HG02870 (cell line): ENCODE results near the gene MISP.
"Not testable (repeated sequence)": the region's sequence is repeated elsewhere in the genome, so short reads cannot be mapped to it uniquely, and the experiment has no call there.

Experiments
- ATAC-seq: cut with Tn5 transposase; IDR thresholded peaks from one replicate; pipeline ENCODE4 v1.9.1; 2021; ENCODE audit warnings: mild to moderate bottlenecking, moderate library complexity; ENCODE audit not compliant: unreplicated experiment

Gene MISP

GRCh38 chr19:750640-751423 is at the start of gene MISP:
Gene MISP, plus strand, starts transcription at chr19:751112. Its CDS starts 5,835 bp downstream, at chr19:756947.
- ATAC-seq: no peak

DNA sequence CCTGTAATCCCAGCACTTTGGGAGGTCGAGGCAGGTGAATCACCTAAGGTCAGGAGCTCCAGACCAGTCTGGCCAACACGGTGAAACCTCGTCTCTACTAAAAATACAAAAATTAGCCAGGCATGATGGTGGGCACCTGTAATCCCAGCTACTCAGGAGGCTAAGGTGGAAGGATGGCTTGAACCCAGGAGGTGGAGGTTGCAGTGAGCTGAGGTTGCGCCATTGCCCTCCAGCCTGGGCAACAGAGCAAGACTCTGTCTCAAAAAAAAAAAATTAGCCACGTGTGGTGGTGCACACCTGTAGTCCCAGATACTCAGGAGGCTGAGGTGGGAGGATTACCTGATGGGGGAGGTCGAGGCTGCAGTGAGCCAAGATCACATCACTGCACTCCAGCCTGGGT is 48.1 kb upstream of the MISP start:
- ATAC-seq: not testable (repeated sequence)

- ATAC-seq: no peak
Observed at GRCh38 chr19:703329-703650, 47.6 kb upstream of the MISP start.

- no peak for ATAC-seq
Observed at GRCh38 chr19:703651-704446, 47.1 kb upstream of the MISP start.

DNA sequence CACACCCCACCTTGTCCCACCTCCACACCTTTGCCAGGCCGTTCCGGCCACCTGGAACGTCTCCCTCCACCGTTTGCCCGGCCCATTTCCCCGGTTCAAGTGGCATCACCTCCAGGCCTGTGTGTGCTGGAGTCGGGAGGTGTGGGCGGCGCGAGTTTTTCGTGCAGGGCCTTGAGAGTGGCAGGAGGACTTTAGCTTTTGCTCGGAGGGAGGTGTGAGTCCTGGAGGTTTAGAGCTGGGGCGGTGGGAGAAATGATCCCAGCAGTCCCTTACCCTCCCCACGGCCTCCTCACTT is 46.5 kb upstream of the MISP start:
- no peak for ATAC-seq

DNA sequence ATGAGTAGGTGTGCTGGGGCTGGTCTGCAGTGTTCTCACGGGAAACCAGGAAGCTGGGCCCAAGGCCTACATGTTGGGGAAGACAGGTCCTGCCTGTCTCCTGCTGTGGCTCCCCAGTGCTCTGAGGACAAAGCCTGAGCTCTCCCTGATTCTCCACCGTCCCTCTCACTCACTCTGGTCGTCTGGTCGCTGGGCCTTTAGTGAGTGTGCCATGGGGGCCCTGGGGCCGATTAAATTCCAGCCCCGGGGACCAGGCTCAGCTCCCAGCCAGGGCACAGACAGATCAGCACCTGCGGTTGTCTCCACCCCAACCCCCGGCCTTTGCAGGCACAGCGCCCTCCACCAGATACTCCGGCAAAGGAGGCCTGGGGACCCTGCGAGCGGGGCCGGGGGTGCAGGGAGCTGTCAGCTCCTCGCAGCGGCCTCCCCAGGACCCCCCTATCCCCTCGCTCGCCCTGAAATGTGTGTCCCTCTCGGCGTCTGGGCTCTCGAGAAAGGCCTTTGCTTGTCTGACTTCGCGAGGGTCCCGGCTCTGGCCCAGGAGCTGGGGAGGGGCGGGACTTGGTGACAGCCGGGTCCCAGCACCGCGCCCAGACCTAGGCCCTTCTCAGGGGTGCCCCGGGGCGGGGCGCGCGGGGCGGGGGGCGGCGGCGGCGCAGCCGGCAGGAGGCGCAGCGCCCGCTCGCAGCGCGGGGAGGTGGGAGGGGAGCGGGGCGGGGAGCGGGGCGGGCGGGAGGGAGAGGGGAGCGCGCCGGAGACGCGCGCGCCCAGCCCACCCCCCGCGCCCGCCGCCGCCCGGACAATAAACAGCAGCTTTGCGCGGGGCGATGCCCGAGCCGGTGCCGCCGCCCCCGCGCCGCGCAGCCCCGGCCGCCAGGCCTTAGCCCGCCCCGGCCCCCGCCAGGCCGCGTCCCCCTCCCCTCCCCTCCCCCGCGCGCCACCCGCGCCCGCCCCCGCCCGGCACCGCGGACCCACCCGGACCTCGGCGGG is 42.5 kb upstream of the MISP start, which contains the start of gene PALM:
Gene PALM (plus strand): TSS at position 782 of the 990 bp plus-strand sequence. CDS start 212 bp downstream, outside the sequence.
- no peak for ATAC-seq

DNA sequence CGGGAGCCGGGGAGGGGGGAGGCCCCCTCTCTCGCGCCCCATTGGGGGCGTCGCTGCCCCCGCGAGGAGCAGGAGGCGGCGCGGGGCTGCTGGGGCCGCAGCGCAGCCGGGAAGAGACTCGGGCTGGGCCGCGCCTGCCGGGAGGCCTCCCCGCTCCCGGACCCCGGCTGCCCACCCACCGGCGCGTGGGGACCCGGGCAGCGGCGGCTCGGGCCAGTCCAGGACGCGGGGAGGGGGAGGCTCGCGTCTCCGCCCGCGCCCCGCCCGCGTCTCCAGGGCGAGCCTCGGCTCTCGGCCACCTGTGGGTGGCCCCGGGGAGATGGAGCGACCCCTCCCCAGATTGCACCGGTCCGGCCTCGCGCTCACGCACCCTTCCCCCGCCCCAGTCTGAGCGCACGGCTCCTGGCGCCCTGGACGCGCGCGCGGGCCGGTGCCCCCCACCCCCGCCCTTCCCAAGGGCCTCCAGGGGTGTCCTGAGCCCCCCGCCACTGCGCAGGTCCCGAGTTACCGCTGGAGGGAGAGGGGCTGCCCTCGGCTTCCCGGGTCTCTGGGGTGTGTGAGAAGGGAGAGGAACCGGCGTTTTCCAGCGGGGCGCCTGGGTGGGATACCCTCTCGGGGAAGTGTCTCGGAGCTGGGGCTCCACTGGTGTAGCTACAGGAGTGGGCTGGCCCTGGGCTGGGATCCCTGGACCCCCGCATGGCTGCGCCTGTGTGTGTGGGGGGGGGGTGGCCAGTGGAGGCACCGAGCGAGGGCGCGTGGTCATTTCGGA is 41.5 kb upstream of the MISP start:
- no peak for ATAC-seq

GRCh38 chr19:709965-710571 is 40.8 kb upstream of the MISP start:
- no peak for ATAC-seq

- ATAC-seq: no peak
Observed at GRCh38 chr19:710767-711166, 40.1 kb upstream of the MISP start.

DNA sequence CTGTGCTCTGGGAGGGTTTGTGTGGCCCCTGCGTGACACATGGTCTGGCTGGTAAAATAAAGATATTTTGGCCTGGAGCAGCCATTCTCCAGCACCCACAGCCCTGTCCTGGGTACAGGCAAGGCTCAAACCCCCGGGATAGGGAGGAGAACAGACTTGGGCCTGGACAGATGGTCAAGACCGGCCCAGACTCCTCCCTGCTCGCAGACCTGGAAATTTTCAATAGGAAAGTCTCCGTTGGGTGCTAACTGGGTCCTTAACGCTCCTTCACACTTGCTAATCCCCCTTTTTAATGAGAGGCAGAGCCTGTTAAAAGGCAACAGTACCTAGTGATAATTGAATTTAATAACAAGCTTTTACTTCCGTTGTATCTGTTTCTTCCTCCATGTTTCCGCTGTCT is 39.7 kb upstream of the MISP start:
- no peak for ATAC-seq

GRCh38 chr19:715347-715746 is 35.6 kb upstream of the MISP start:
- no peak for ATAC-seq

GRCh38 chr19:718251-718951 is 32.5 kb upstream of the MISP start:
- ATAC-seq: no peak

DNA sequence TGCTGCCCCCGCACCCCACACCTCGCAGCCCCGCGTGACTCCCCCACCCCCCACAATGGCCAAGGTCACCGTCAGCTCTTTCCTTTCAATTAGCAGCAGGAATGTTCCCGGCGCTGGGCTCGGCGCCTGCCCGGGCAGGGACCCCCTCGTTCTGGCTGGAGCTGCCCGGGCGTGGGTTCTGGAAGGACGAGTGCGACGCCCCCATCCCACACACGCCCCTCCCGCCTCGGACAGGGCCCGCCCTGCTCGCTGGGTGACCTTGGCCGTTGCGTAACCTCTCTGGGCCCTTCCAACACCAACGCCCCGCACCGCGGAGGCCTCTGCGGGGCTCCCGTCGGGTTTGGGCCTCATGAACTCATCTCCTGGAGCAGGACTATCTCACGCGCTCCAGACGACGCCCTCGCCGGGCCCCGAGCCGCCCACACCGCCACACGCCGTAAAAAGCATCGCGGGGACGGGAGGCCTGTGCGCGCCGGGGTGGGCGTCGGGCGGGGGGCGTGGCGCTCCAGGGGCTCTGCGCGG is 31.9 kb upstream of the MISP start:
- ATAC-seq: no peak

- ATAC-seq: no peak
Observed at GRCh38 chr19:719636-720344, 31.1 kb upstream of the MISP start.

DNA sequence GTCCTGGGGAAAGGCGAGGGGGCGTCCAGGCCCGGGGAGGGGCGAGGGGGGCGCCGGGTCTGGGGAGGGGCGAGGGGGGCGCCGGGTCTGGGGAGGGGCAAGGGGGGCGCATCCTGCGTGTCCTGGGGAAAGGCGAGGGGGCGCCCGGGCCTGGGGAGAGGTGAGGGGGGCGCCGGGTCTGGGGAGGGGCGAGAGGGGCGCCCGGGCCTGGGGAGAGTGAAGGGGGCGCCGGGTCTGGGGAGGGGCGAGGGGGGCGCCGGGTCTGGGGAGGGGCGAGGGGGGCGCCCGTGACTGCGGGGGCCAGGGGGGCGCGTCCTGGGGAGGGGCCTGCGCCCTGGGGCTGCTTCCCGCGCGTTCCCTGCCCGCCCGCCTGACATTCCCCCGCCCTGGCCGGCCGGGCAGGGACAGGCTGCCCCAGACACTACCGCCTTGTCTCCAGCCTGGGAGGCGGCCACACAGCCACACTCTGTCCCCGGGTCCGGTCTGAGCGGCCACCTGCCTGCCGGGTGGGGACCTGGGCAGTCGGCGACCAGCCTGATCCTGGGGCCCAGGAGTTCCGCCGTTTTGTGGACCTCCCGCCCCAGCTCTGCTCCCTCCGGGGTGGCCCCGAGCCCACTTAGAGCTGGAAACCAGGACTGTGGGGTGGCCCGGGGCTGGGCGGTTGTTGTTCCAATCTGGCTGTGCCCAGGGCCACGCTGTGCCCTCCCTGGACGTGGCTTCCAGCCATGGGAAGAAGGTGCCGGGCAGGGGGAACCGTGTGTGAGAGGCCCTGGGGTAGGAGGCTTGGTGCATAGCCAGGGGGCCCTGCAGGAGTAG is 30.4 kb upstream of the MISP start:
- no peak for ATAC-seq

DNA sequence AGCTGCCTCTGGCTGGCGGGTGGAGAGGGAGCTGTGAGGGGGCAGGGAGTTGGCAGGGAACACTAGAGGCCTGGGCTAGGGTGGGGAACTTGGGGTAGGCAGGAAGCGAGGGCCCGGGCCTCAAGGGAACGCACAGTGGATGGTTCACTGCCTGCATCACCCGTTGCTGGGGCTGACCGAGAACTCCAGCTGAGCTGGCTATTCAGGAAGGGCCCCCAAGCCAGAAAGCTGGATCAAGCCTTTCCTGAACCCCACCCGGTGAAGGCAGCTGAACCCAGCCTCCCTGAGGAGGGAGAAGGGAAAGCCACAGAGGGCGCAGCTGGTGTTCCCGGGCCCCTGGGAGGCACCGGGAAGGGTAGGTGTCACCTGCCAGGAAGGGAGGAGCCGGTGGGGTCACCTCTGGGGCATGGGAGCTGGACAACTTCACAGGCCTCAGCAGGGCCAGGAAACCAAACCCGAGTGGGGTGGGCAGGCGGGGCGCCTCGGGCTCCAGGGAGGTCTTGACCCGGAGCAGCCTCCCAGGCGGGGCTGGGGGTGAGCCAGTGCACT is 28.3 kb upstream of the MISP start:
- ATAC-seq: no peak

DNA sequence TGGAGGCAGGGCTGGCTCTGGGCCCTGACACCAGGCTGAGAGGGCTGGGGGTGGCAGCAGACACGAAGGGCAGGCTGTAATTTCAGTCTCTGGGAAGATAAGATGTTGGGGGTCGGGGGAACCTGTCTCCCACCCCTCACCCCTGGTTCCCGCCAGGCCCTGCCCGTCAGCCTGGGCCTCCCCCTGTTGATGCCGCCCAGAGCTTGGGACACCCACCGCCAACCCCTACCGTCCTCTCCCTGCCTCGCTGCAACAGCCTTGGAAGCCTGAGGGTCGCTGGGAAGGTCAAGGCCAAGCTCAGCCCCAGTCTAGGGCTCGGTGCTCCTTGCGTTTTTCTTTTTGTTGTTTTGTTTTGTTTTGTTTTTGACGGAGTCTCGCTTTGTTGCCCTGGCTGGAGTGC is 27.7 kb upstream of the MISP start:
- no peak for ATAC-seq
